ENCODE measurements around the gene DYNLT5.
A peak's percentile ranks its signal among the peaks of the same experiment; 100 is the strongest.
"Not testable (repeated sequence)": the region's sequence is repeated elsewhere in the genome, so short reads cannot be mapped to it uniquely, and the experiment has no call there.

The DYNLT5 gene

GRCh38 chr1:66725885-66726665, 26.2 kb upstream of the DYNLT5 start:
- H3K4me3 ChIP-seq (replicated peaks; ENCODE audit: low read depth, low read length) = no peak overlapping the region
- peak; percentile 59 for DNase-seq (ENCODE audit: extremely low read depth, low read depth)
- peak; percentile 95 for TF ChIP-seq CTCF (IDR thresholded peaks at IDR 0.05; ENCODE audit: low read depth, low read length, missing control alignments)

- no peak for TF ChIP-seq CTCF (IDR thresholded peaks at IDR 0.05; ENCODE audit: low read depth, low read length, missing control alignments)
- H3K4me3 ChIP-seq (replicated peaks; ENCODE audit: low read depth, low read length) = no peak overlapping the region
- no peak for DNase-seq (ENCODE audit: extremely low read depth, low read depth)
These were observed 24.2 kb upstream of the DYNLT5 start for GRCh38 chr1:66728021-66728420.

- H3K4me3 ChIP-seq (replicated peaks; ENCODE audit: low read depth, low read length) = not testable (repeated sequence)
These were observed 23.5 kb upstream of the DYNLT5 start for GRCh38 chr1:66728716-66729115.

GRCh38 chr1:66729119-66729518, 23.1 kb upstream of the DYNLT5 start:
- H3K4me3 ChIP-seq (replicated peaks; ENCODE audit: low read depth, low read length) = no peak overlapping the region
- no peak for DNase-seq (ENCODE audit: extremely low read depth, low read depth)
- no peak for TF ChIP-seq CTCF (IDR thresholded peaks at IDR 0.05; ENCODE audit: low read depth, low read length, missing control alignments)

More at GRCh38 chr1:66728716-66729115, 23.5 kb upstream of the DYNLT5 start:
- not testable (repeated sequence) for DNase-seq (ENCODE audit: extremely low read depth, low read depth)

- no peak for DNase-seq (ENCODE audit: extremely low read depth, low read depth)
- no peak overlapping the region for H3K4me3 ChIP-seq (replicated peaks; ENCODE audit: low read depth, low read length)
- no peak for TF ChIP-seq CTCF (IDR thresholded peaks at IDR 0.05; ENCODE audit: low read depth, low read length, missing control alignments)
These were observed 22.7 kb upstream of the DYNLT5 start for GRCh38 chr1:66729523-66729922.

- H3K4me3 ChIP-seq (replicated peaks; ENCODE audit: low read depth, low read length) = no peak overlapping the region
- no peak for TF ChIP-seq CTCF (IDR thresholded peaks at IDR 0.05; ENCODE audit: low read depth, low read length, missing control alignments)
- no peak for DNase-seq (ENCODE audit: extremely low read depth, low read depth)
These were observed 21.8 kb upstream of the DYNLT5 start for GRCh38 chr1:66730462-66730861.

- TF ChIP-seq CTCF (IDR thresholded peaks at IDR 0.05; ENCODE audit: low read depth, low read length, missing control alignments) = no peak
- DNase-seq (ENCODE audit: extremely low read depth, low read depth) = no peak
- H3K4me3 ChIP-seq (replicated peaks; ENCODE audit: low read depth, low read length) = no peak overlapping the region
These were observed 20.9 kb upstream of the DYNLT5 start for GRCh38 chr1:66731170-66731865.

All from HFF-Myc (cell line).